PC-3 (cell line): ENCODE results near the gene RREB1. TPM values are rescaled to one million over a fixed set of nuclear protein-coding genes. Genes with fewer than 3 reads are reported as not detected.
A peak's percentile ranks its signal among the peaks of the same experiment; 100 is the strongest.

Experiments used
- ATAC-seq: fragments of 200-7000 bp; cut with Tn5 transposase; 2 replicates; pipeline ENCODE4 v1.9.1; 2020; ENCODE audit warnings: mild to moderate bottlenecking, moderate library complexity
- BruUV-seq: library from RNA; stranded (reverse); fragments of 400-500 nt; replicated peaks from 2 replicates; lab custom pipeline; 2021; lab: Mats Ljungman, UMichigan
- CTCF ChIA-PET: fragments of 300-600 bp; sonication (Branson Sonifier 250); formaldehyde crosslinking; loops from one replicate; lab custom pipeline; 2022; ENCODE audit warnings: antibody characterized with exemption; lab: Charles Lee
- POLR2A ChIA-PET: fragments of 300-600 bp; sonication (Branson Sonifier 250); formaldehyde crosslinking; loops from one replicate; lab custom pipeline; 2022; ENCODE audit warnings: antibody characterized with exemption; ENCODE audit not compliant: unreplicated experiment; lab: Charles Lee
- DNase-seq: peaks from one replicate; pipeline ENCODE4 v3.0.0-alpha.2; 2015
- H2AFZ ChIP-seq: fragments of 300-600 bp; sonication (generic); 2 replicates; pipeline ENCODE4 v1.6.0; 2016; ENCODE audit warnings: antibody characterized with exemption, low read length
- H3F3A ChIP-seq: fragments of 300-600 bp; sonication (generic); one replicate; pipeline ENCODE4 v1.6.0; 2017; ENCODE audit warnings: antibody characterized with exemption, low read length, control low read depth, mild to moderate bottlenecking; ENCODE audit not compliant: unreplicated experiment
- H3K27ac ChIP-seq: fragments of 300-600 bp; sonication (generic); 2 replicates; pipeline ENCODE4 v1.5.1; 2016; ENCODE audit warnings: mild to moderate bottlenecking, low read length
- H3K27me3 ChIP-seq: fragments of 300-600 bp; sonication (generic); 2 replicates; pipeline ENCODE4 v1.6.1; 2016; ENCODE audit warnings: low read length, mixed read lengths
- H3K36me3 ChIP-seq: fragments of 300-600 bp; sonication (generic); 2 replicates; pipeline ENCODE4 v1.6.1; 2016; ENCODE audit warnings: low read depth, mixed run types, low read length, mixed read lengths
- H3K4me1 ChIP-seq: fragments of 300-600 bp; sonication (generic); 2 replicates; pipeline ENCODE4 v1.5.1; 2016; ENCODE audit warnings: low read length; ENCODE audit not compliant: insufficient read depth
- H3K4me2 ChIP-seq: fragments of 300-600 bp; sonication (generic); 2 replicates; pipeline ENCODE4 v1.6.0; 2016; ENCODE audit warnings: low read length
- H3K4me3 ChIP-seq: fragments of 300-600 bp; sonication (generic); 2 replicates; pipeline ENCODE4 v1.5.1; 2016; ENCODE audit warnings: mild to moderate bottlenecking, low read length, mixed read lengths
- H3K79me2 ChIP-seq: fragments of 300-600 bp; sonication (generic); 2 replicates; pipeline ENCODE4 v1.6.1; 2017; ENCODE audit warnings: low read length, mixed read lengths
- H3K9ac ChIP-seq: fragments of 300-600 bp; sonication (generic); 2 replicates; pipeline ENCODE4 v1.6.0; 2016; ENCODE audit warnings: mild to moderate bottlenecking, low read length
- H3K9me2 ChIP-seq: fragments of 300-600 bp; sonication (generic); replicated peaks from 2 replicates; pipeline ENCODE4 v1.6.1; 2016; ENCODE audit warnings: mixed run types, low read length, mixed read lengths
- H3K9me3 ChIP-seq: fragments of 300-600 bp; sonication (generic); 2 replicates; pipeline ENCODE4 v1.6.1; 2016; ENCODE audit warnings: low read length, mixed read lengths
- H4K20me1 ChIP-seq: fragments of 300-600 bp; sonication (generic); 2 replicates; pipeline ENCODE4 v1.6.1; 2016; ENCODE audit warnings: low read length, mixed read lengths
- EZH2 ChIP-seq: fragments of 300-600 bp; sonication (generic); IDR thresholded peaks from one replicate; pipeline ENCODE4 v1.6.1; 2017; ENCODE audit warnings: antibody characterized with exemption, mild to moderate bottlenecking, low read length; ENCODE audit not compliant: unreplicated experiment
- EZH2phosphoT487 ChIP-seq: fragments of 300-600 bp; sonication (generic); IDR thresholded peaks from 2 replicates; pipeline ENCODE4 v1.6.1; 2018; ENCODE audit warnings: mild to moderate bottlenecking, antibody characterized with exemption, low read length, borderline replicate concordance
- intact Hi-C: fragments of 100-400 bp; cut with micrococcal nuclease; formaldehyde crosslinking; loops from 2 replicates; pipeline ENCODE4 v1.9.0; 2023
- total RNA-seq: library from RNA; depleted of rRNA; stranded (reverse); fragments of >200 nt; gene quantifications from 2 replicates; pipeline ENCODE4 v1.2.3, GENCODE V29; 2014
- TF ChIP-seq, protein P1 (sequence below): fragments of 300-600 bp; sonication (generic); conservative IDR thresholded peaks from 2 replicates; pipeline ENCODE4 v1.5.1; 2017; ENCODE audit warnings: antibody characterized with exemption, low read depth, mild to moderate bottlenecking, low read length

The RREB1 gene
- total RNA-seq, 1 experiment from 2014 or later: 26.0 TPM

DNA sequence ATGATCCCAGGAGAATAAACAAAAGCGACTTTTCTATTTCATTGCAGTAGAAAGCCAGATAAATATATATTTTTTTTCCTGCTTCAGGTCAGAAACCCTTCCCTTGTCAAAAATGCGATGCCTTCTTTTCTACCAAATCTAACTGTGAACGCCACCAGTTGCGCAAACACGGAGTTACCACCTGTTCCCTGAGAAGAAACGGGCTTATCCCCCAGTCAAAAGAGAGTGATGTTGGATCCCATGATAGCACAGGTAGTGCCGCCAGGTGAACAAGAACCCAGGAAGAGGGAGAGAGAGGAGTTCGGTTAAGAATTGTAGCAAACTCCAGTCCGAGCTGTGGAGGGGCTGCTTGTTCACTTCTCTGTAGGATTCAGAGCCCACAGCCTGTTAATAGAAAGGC is 132.6 kb downstream of the RREB1 start:
- H3K4me2 ChIP-seq: no peak overlapping the region
- H3K9ac ChIP-seq: no peak overlapping the region
- H4K20me1 ChIP-seq: no peaks in the 10 kb centered on the region
- no peaks in the 10 kb centered on the region for H3K9me3 ChIP-seq
- no TSS peak for BruUV-seq
- no peak for DNase-seq
- peaks cover 5% of the 10 kb centered on the region; the same call in 1 of the 2 replicates for H3K36me3 ChIP-seq
- no peak for ATAC-seq
- CTCF ChIA-PET: no interaction called here
- intact Hi-C loops: loop anchor here (5.0 kb wide), 2 partner anchors 183 to 323 kb away; no protein-coding TSS in a partner anchor
- no peak overlapping the region for H2AFZ ChIP-seq
- no peaks in the 10 kb centered on the region for H3K9me2 ChIP-seq
- POLR2A ChIA-PET: no interaction called here
- peaks cover 48% of the 10 kb centered on the region for H3K4me1 ChIP-seq
- TF ChIP-seq, protein P1, sequence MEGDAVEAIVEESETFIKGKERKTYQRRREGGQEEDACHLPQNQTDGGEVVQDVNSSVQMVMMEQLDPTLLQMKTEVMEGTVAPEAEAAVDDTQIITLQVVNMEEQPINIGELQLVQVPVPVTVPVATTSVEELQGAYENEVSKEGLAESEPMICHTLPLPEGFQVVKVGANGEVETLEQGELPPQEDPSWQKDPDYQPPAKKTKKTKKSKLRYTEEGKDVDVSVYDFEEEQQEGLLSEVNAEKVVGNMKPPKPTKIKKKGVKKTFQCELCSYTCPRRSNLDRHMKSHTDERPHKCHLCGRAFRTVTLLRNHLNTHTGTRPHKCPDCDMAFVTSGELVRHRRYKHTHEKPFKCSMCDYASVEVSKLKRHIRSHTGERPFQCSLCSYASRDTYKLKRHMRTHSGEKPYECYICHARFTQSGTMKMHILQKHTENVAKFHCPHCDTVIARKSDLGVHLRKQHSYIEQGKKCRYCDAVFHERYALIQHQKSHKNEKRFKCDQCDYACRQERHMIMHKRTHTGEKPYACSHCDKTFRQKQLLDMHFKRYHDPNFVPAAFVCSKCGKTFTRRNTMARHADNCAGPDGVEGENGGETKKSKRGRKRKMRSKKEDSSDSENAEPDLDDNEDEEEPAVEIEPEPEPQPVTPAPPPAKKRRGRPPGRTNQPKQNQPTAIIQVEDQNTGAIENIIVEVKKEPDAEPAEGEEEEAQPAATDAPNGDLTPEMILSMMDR: no peak
- TF ChIP-seq EZH2phosphoT487: no peak
- TF ChIP-seq EZH2: no peak
- peaks cover 45% of the 10 kb centered on the region for H3K79me2 ChIP-seq
- no peak overlapping the region for H3K4me3 ChIP-seq
- no peak overlapping the region for H3K27ac ChIP-seq
- H3K27me3 ChIP-seq: no peaks in the 10 kb centered on the region
- H3F3A ChIP-seq: no peaks in the 10 kb centered on the region

DNA sequence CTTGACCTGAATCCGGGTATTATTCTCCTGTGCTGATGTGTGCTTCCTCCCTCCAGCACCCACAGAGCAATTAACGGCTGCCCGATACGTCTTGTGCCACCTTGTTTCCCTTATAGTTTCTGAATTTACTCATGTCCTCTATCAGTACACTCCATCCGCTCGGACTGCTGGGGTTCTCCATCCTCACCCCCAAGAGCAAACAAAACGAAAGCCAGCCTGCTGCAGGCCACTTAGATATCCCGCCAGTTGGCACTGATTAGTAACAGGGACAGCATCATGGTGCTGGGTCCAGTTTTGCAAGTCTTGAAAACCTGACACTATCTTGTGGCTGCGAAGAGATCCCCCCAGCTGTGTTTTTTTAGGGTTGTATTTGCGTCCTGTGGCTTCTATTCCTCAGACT is 133.4 kb downstream of the RREB1 start:
- BruUV-seq: no TSS peak

More for the DNA sequence above, 133.4 kb downstream of the RREB1 start:
- intact Hi-C loops: loop anchor here (5.0 kb wide), 2 partner anchors 184 to 324 kb away; no protein-coding TSS in a partner anchor
- ChIA-PET CTCF (interaction anchor here (0.6 kb wide), 1 partner anchor 22 kb away, joined by 3 read pairs; no protein-coding TSS in a partner anchor), POLR2A (no interaction called here)
- peak overlapping the region; percentile 64 for H3K27ac ChIP-seq
- no peaks in the 10 kb centered on the region for H4K20me1 ChIP-seq
- peaks cover 44% of the 10 kb centered on the region for H3K79me2 ChIP-seq
- H3K4me1 ChIP-seq: peaks cover 40% of the 10 kb centered on the region
- no peak overlapping the region for H3K4me2 ChIP-seq
- H3K27me3 ChIP-seq: no peaks in the 10 kb centered on the region
- TF ChIP-seq EZH2 (no peak), EZH2phosphoT487 (no peak)
- TF ChIP-seq, protein P1: no peak
- no peak for DNase-seq
- H3F3A ChIP-seq: no peaks in the 10 kb centered on the region
- H3K9ac ChIP-seq: no peak overlapping the region
- no peaks in the 10 kb centered on the region for H3K9me2 ChIP-seq
- H3K36me3 ChIP-seq: peaks cover 5% of the 10 kb centered on the region; the same call in 1 of the 2 replicates
- H3K4me3 ChIP-seq: no peak overlapping the region
- no peak overlapping the region for H2AFZ ChIP-seq
- no peak for ATAC-seq
- H3K9me3 ChIP-seq: no peaks in the 10 kb centered on the region
